HS-5 (cell line): ENCODE results near the gene BCL2L11.
"Not testable (repeated sequence)": the region's sequence is repeated elsewhere in the genome, so short reads cannot be mapped to it uniquely, and the experiment has no call there.

Experiments used
- DNase-seq: peaks from one replicate; pipeline ENCODE4 v3.0.0-alpha.2; 2012; ENCODE audit warnings: low read depth

The BCL2L11 gene

GRCh38 chr2:111120253-111121027 lies at the start of gene BCL2L11:
Gene BCL2L11, plus strand, starts transcription at chr2:111120914. Its CDS starts 2,832 bp downstream, at chr2:111123746.
- DNase-seq: no peak

DNA sequence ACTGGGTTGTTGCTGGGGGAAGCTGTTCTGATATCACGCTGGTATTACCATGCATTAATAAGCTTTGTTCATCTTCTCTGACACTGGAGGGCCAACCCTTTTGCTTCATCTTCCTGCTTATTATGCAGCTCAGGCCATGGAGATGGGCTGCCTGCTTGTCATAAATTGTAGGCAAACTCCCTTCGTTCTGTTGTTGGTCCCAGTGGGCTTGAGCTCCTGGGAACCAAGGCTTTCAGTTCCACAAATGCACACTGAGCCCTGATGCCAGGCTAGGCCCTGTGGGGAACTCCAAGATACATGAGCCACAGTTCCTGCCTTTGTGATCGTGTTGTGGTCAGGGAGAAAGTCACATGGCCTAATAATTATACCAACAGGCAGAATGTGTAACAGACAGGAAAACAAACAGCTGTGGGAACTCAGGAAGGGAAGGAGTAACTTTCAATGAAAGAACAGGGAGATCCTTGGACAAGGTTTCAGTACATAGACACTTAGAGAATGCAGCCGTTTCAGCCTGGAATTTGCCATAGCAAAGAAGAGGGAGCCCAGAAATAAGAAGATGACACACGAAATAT lies 49.0 kb upstream of the BCL2L11 start:
- DNase-seq: no peak

DNA sequence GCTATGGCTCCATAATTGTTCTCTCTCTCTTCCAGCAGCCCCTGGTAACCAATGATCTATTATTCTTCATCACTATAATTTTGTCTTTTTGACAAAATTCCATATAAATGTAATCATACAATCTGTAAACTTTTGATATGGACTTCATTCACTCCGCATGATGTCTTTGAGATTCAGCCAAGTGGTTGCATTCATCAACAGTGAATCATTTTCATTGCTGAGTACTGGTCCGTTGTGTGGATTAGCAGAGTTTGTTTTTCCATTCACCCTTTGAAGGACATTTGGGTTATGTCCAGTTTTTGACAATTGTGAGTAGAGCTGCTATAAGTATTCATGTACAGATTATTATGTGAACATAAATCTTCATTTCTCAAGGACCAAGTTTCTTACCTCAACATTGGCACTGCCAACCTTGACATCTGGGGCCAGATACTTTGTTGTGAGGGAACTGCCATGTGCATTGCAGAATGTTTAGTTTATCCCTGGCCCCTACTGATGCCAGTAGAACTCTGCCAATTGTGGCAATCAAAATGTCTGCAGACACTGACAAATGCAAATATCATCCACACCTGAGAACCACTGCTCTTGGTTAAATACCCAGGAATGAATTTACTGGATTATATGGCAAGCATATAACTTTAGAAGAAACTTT lies 48.4 kb upstream of the BCL2L11 start:
- DNase-seq: peak; percentile 70

DNA sequence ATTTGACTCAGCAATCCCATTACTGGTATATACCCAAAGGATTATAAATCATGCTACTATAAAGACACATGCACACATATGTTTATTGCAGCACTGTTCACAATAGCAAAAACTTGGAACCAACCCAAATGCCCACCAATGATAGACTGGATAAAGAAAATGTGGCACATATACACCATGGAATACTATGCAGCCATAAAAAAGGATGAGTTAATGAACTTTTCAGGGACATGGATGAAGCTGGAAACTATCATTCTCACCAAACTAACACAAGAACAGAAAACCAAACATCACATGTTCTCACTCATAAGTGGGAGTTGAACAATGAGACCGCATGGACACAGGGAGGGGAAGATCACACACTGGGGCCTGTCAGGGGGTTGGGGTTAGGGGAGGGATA lies 38.1 kb upstream of the BCL2L11 start:
- not testable (repeated sequence) for DNase-seq

DNA sequence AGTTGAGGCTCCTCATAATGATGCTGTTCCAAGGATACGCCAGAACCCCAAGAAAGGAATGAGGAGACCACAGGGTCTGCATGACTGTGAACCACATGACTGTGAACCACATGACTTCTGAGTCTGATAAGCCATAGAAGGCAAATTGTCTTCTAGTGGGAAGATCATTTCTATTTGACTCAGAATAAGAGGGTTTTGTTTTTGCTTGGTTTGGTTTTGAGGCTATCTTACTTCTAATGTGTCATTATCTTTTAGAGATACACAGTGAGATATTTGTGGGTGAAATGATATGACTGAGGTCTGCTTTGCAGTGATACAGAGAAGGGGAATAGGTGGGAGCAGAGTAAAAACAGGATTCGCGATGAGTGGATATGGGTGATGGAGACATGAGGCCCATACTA lies 28.9 kb upstream of the BCL2L11 start:
- DNase-seq: no peak

DNA sequence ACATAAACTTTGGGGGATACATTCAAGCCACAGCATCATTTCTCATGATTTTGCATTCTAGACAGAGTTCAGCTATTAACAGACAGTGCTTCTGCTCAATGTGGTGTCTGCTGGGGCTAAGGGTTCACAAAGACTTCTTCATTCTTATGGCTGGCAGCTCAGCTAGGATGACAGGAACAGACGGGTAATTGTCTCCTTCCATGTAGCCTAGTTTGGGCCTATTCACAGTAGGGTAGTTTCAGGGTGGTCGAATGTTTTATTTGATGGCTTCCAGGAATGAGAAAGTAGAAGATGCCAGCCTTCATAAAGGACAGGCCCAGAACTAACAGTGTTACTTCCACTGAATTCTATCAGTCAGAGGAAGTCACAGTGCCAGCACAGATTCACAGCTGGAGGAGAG lies 26.0 kb upstream of the BCL2L11 start:
- no peak for DNase-seq

DNA sequence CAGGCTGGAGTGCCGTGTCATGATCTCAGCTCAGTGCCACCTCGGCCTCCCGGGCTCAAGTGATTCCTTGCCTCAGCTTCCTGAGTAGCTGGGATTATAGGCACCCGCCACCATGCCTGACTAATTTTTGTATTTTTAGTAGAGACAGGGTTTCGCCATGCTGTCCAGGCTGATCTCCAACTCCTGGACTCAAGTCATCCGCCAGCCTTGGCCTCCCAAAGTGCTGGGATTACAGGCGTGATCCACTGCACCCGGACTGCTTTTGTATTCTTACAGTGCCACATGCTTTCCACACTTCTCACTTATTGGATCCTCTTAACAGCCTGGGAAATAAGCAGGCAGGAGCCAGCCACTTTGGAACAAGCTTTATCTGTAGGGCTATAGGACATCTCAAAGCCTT lies 25.3 kb upstream of the BCL2L11 start:
- DNase-seq: no peak

GRCh38 chr2:111099402-111099801 lies 21.3 kb upstream of the BCL2L11 start:
- DNase-seq: no peak

DNA sequence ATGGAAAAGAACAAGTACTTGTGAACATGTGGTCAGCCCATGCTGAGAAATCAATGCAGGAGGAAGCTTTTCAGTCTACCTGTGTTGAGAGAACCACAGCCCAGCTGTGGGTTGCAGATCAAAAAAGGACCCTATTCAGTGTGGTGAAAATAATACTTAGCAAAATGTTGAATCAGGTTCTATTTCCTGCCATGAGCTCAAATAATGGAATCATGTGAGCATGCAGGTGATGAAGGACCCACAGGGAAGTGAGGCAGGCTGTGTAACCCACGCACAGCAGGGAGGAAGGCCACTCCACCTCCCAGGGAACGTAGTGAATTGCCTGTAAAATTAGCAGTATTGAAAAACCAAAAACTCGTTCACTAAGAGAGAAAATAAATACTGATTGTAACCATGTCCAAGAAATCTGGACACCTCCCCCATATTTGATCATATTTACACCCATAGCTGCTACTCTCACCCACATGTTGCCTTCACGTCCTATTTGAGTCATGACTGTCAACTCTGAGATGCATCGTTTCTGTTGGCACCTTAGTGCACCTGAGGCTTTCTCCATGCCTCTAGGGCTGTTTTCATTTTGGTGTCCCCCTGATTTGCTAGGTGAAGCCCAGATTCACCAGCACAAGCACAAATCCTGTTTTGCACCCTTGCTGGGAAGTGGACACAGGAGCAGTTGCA lies 20.5 kb upstream of the BCL2L11 start:
- no peak for DNase-seq

DNA sequence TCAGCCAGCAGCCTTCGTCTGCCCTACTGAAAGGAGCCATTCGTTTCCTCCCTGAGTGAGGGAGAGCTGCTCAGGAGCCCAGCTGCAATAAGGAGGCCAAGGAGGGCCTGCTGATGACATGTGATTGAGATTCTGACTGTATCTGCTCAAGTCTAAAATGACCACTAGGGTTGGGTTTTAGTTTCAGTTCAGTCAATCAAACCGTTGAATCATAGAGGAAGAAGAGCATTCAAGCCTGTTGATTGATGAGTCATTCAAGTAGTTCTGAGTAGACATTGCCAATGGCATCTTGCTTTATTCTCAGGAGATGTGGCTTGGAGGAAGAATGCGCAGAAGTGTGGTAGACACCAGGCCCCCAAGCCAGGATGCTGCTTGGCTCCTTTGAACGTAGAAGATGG lies 19.9 kb upstream of the BCL2L11 start:
- DNase-seq: no peak

DNA sequence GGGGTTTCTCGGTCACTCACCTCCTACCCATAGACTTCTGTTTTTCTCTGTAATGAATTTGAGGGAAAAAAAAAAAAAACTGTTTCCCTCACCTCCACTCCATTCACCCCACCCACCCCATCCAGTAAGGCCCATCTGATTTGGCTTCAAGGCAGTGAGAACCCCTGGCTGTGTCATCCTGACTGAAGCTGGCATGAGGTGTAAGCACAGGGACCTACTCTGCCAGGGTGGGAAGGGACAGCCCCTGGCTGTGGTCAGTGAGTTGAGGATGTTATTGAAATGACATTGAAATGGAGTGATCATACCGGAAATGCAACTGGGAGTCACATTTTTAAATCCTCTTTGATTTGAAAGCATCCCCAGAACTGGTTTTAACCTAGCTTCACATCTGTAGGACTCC lies 19.1 kb upstream of the BCL2L11 start:
- no peak for DNase-seq

- no peak for DNase-seq
Measured at GRCh38 chr2:111102216-111102615, 18.5 kb upstream of the BCL2L11 start.

- DNase-seq: no peak
Measured at GRCh38 chr2:111105926-111106325, 14.8 kb upstream of the BCL2L11 start.

GRCh38 chr2:111106706-111107105 lies 14.0 kb upstream of the BCL2L11 start:
- DNase-seq: no peak

DNA sequence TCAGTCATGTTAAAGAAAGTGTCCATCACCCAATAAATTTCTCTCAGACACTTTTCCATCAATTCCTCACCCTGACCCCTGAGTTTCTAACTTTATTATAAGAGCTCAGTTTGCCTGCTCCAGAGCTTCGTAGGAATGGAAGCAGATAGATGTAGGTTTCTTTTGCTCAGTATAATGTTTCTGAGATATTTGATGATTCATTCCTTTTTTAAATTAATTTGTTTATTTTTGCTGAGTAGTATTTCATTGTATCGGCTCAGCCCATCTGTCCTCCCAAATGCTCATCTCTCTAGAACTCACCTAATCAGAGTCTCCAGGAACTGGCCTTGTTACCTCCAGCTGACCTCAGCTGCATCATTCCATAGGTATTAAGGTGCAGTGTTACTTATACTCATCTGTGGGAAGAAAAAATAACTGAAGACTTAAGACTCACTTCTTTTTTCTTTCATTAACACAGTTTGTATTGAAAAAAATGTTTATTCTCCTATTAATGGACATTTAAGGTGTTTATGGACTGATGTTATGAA lies 11.9 kb upstream of the BCL2L11 start:
- DNase-seq: no peak

DNA sequence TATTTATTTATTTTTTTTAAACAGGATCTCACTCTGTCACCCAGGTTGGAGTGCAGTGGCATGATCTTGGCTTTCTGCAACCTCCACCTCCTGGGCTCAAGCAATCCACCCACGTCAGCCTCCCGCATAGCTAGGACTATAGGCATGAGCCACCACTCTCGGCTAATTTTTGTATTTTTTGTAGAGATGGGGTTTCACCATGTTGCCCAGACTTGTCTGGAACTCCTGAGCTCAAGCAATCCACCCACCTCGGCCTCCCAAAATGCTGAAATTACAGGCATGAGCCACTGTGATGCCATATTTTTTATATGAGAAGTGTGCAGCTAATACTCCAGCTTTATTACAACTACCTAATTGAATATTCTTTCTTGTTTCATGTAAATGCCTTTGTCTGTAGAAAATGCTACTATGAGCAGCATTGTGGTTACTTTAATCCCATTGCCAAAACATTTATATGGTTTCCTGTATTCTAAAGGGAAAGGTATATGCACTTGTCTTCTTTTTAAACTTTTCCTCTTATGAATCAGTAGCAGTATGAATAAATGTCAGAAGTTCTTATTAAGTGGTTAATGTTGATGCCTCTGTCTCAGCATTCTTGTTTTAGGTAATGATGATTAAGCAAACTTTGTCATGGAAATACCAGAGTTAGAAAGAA lies 9.5 kb upstream of the BCL2L11 start:
- no peak for DNase-seq

- no peak for DNase-seq
Measured at GRCh38 chr2:111113838-111114237, 6.9 kb upstream of the BCL2L11 start.

DNA sequence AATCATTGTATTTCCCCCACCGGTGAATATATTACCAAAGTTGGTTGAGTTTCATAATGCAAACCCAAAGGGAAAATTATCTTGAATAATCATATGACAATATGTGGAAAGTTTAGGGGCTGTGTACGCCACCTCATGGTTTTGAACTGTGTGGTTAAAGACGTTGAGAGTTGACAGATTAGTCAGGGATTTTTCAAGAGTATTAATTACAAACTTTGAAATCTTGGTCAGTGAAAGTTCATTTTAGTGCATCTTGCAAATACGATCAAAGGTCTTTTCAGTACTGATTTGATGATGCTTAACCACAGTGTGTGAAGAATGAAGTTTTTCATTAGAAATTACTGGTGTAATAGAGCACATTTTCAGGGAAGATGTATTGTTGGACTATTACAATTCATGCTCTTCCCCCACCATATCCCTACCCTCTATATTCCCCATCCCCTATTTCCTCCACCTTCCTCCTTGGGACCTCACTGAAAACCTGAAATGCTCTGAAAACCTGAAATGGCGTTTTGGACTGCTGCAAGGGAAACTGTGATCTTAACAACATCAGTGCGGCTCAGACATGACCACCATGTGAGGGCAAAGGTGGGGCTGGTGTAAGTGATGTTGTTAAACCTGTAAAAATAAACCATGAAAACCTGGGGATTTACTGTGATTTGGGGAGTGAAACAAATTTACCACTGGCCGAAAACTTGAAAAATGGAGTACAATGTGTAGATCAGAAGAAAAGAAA lies 4.5 kb upstream of the BCL2L11 start:
- no peak for DNase-seq

- no peak for DNase-seq
Measured at GRCh38 chr2:111116843-111117597, 3.7 kb upstream of the BCL2L11 start.
